Activated CD8-positive, alpha-beta memory T cell treated with anti-CD3 and anti-CD28 coated beads, Interleukin-2, amount 50 U/mL, for 24 hours (primary cell): ENCODE results near the gene BHLHE40.

Experiments used
- DNase-seq: peaks from one replicate; pipeline ENCODE4 v3.0.0-alpha.2; 2020; ENCODE audit errors: extremely low read depth

BHLHE40 gene

DNA sequence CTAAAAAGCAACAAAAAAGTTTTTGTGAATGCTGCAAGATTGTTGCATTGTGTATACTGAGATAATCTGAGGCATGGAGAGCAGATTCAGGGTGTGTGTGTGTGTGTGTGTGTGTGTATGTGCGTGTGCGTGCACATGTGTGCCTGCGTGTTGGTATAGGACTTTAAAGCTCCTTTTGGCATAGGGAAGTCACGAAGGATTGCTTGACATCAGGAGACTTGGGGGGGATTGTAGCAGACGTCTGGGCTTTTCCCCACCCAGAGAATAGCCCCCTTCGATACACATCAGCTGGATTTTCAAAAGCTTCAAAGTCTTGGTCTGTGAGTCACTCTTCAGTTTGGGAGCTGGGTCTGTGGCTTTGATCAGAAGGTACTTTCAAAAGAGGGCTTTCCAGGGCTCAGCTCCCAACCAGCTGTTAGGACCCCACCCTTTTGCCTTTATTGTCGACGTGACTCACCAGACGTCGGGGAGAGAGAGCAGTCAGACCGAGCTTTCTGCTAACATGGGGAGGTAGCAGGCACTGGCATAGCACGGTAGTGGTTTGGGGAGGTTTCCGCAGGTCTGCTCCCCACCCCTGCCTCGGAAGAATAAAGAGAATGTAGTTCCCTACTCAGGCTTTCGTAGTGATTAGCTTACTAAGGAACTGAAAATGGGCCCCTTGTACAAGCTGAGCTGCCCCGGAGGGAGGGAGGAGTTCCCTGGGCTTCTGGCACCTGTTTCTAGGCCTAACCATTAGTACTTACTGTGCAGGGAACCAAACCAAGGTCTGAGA, 4.7 kb downstream of the BHLHE40 start:
- peak; percentile 68 for DNase-seq

DNA sequence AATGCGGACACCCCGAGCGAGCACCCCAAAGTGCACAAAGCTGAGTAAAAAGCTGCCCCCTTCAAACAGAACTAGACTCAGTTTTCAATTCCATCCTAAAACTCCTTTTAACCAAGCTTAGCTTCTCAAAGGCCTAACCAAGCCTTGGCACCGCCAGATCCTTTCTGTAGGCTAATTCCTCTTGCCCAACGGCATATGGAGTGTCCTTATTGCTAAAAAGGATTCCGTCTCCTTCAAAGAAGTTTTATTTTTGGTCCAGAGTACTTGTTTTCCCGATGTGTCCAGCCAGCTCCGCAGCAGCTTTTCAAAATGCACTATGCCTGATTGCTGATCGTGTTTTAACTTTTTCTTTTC, 5.3 kb downstream of the BHLHE40 start:
- no peak for DNase-seq

DNA sequence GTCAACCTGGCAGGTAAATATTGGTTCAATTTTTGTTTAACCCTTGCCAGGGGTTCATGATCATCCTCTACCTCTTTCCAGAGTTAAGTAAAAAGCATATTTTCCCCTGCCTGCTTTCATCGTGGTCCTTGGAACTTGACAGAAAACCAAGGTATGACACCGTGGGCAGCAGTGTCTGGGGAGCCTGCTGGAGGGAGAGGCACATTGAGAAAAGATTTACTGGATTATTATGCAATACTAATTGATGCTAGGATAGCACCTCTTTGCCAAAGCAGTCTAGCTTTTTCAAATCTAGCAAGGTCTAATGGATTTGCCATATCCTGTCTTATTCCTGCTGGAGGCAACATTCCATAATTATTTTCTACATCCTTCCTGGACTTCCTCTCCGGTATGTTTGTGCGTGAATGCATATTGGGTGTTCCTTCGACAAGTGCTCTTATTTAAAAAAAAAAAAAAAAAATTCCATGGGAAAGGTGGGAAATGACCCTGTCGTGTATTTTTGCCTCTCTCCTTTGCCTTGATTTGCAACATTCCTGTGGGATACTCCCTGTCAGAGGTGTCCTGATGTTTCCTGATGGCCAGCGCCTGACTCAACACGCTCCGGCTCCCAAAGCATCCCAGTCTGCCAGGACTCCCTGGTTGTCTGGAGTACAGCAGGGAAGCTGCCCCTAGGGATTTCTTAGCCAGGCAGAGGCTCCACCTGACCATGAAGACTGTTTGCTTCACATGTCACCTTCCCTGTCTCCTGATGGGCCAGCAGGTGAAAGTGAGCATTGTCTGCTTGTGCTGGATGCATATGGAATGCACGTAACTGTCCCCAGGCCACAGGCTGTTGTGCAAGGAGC, 6.3 kb downstream of the BHLHE40 start:
- DNase-seq = no peak

DNA sequence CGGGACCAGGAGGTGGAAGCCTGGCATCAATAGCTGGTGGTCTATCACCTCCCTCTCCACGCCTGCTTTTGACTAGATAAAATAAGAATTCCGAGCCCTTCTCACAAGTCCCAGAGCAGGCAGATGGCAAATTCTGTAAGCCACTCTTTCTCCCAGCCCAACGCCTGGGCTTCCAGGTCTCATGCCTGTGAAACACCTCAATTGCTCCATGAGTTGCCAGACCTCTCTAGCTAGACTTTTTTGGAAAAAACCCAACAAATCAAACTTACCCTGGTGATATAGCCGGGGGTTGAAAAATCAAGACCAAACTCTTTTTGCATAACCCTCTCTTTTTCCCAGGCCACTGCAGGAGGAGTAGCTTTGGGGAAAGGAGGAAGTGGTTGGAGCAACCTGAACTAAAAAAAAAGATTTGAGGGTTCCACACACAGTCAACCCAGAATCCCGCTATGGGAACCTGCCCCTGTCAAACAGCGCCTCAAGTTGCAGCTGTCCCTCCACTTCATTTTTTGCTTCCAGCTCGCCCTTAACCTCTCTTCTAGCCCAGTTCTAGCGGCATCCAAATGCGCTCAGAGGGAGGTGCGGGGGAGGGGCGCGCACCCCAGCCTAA, 7.0 kb downstream of the BHLHE40 start:
- DNase-seq = no peak

DNA sequence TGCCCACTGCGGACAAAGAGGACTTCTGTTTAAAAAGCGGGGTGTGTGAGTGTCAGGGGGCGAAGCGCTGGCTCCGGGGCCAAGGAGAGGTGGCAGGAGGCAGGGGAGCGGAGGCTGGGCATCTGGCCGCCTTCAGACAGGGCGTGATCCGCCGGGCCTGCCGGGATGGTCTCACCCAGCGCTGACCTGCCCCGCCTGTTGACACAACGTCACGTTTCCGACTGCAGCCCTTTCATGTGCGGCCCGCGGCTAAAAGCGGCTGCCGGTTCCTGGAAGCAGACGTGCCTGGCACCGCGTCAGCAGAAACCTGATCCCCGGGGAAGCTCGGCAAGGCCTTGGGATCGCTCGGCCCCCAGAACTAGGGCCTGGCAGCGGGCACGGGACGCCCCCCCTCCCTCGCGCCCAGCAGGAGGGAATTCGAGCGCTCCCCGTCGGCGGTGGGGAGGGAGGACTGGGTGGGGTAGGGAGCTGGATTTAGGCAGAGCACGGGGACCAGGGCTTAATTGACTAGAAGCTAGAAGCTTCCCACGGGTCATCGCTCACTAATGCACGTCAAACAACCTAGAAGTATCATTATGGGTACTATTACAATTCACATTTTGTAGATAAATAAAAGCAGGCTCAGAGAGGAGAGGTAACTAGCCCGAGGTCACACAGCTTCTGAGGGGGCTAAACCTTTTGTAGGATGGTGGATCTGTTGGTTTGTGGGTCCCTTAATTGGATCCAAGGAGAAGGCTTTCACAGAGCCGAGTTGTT, 7.7 kb downstream of the BHLHE40 start:
- no peak for DNase-seq

DNA sequence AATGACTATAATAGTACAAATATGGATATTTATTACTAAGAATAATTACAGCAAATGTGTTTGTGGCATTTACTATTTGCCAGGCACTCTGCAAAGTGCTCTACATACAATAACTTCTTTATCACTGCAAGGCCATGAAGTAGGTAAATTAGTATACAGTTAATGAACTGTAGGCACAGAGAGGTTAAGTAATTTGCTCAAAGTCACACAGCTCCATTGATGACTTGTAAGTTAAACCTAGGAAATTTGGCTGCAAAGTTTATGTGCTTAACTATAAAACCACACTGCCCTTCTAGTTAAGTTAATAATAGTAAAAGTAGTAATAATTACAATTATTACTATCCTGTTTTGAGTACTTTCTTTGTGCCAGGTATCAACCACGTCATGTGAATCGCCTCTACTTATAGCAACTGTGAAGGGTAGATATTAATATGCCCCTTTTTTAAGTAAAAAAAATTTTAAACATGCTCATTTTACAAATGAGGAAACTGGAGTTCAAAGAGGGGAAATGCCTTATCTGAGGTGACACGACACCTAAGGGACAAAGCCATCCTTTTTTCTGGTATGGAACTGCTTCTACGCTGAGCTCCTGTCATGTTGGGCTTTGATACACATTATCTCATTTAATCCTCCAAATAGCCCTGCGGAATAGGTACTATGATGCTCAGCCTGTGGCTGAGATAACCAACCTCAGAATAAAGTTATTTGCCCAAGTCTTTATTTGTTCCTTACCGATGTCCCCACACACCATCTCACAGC, 8.5 kb downstream of the BHLHE40 start:
- no peak for DNase-seq

DNA sequence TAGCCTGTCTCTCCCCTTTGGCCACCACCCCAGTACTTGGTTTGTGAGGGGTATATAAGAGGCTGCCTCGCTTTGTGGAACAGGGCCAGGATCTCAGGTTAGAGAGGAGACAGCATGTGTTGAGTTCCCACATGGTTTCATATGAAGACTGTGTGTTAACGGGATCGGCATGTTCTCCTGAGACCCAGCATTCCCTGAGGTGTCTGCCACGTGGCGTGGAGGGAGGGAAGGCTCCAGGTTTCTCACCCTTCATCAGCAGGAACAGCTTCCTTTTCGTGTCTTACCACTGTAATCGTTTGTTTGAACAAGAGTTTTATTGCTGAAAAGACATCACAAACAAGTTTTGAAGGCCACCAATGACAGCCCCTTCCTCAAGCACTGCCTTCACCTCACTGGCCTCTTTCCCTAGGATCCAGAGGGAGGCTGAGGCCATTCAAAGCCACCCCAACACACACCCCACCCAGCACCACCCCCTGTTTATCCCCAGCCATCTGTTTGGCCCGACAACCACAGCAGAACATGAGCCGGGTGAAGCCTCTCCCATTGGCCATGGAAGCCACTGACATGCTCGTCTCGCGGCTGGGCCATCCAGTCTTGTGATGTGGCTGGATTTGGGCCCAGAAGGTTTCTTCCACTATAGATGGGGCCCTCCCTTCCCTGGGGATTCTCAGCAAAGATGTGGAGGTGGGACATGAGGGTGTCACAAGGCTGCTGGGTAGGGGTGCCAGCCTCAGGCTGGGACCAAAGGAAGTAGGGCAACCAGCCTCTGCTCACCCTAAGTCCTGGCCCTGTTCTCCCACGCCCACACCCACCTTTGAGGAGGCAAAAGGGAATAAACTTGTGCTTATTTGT, 10.0 kb downstream of the BHLHE40 start:
- no peak for DNase-seq

DNA sequence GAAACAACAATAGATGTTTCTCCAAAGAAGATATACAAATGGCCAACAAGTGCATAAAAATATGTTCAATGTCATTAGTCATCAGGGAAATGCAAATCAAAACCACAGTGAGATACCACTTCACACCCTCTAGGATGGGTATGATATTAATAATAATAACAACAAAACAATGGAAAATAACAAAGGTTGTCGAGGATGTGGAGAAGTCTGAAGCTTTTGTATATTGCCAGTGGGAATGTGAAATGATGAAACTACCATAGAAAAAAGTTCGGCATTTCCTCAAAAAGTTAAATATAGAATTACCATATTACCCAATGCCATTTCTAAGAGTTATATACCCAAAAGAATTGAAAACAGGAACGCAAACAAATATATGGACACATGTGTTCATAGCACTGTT, 10.8 kb downstream of the BHLHE40 start:
- DNase-seq = no peak

DNA sequence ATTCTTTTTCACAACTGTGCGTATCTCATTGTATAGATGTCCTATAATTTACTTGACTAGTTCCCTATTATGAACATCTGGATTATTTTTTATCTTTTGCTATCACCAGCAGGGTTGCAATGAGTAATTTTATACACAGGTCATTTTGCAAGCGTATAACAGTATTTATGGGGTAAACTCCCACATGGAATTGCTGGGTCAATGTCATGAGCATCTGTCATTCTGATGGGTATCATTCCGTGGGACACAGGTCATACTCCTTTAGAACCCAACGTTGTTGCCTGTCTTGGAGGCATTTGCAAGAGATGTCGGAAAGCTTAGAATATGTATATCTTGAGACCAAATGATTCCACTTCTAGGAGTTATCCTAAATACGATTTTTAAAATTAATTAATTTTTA, 12.9 kb downstream of the BHLHE40 start:
- no peak for DNase-seq

DNA sequence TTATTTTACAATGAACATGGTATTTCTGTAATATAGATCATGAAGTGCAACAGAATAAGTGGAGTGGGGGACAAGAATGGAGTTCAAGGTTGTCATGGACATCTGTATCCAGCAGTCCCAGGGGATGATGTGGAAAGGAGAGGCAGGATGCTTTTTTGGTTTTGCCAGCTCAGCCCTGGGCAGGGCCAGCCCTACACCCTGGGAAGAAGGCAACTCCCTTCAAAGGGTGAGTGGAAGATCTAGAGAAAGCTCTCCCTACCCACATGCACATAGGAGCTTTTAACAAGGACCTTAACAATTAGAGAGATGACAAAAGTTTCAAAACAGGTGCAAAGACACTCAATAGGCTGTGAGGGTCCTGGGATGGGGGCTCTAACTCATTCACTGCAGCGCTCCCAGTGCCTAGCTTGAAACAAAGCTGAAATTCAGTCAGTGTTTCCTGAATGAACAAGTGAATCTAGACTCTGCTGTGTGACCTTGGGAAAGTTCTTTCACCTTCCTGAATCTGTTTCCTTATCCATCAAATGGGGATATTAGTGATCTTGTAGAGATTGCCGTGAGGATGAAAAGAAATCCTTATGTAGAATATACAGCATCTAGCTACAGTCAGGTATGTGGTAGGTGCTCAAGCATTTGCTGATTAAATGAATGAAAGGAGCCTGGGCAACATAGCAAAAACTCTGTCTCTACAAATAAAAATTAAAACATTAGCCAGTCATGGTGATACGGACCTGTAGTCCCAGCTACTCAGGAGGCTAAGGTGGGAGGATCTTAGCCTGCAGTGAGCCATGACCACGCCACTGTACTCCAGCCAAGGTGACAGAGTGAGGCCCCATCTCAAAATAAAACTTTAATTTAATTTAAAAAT, 14.3 kb downstream of the BHLHE40 start:
- DNase-seq = no peak

DNA sequence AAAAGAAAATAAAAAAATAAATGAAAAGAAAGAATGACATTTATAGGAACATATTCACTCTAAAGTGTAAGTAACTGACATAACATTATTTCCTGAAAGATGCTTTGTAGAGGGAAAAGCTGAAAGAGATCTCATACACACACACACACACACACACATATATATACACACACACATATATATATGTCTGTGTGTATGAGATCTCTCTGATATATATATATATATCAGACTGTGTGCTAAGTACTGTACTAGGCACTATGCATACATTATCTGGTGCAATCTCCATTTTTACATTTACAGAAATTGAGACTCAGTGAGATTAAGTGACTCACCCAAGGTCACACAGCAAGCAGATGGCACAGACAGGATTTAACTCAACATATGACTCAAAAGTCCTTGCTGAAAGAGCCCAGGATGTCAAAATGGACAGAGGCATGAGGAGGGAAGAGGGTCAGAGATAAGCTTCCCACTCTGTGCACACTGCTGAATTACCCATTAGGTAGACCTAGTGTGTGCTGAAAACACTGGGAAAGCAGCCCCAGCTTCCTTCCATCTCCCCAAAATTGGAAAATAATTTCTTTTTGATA, 15.0 kb downstream of the BHLHE40 start:
- no peak for DNase-seq

DNA sequence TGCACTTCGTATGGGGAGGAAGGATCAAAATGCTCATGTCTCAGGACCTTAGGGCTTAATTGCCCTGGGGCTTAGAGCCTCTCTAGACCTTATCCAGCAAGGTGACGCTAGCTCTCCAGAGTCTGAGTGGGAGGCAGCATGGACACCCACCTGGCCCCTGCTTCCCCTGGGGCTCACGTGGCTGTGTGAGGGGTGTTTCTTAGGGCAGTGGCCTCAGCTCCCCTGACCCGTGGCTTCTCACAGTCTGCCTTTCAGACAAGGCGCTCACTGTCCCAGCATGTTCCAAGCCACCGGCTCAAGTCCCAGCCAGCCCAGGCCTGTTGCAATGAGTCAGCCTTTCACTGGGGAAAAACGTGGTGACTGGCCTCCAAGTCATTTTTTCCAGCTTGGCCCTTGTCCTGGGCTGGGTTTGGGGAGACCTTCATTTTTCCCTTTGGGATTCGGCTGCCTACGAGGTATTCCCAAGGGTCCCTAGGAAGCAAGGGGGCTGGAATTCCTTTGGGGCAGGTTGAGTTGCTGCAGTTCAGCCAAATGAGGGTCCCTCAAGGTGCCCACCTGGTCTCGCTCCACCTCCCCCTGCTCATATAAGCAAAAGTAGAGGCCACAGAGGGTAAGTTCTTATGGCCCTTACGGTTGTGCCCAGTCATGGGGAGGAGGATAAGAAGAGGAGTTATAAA, 15.7 kb downstream of the BHLHE40 start:
- no peak for DNase-seq

DNA sequence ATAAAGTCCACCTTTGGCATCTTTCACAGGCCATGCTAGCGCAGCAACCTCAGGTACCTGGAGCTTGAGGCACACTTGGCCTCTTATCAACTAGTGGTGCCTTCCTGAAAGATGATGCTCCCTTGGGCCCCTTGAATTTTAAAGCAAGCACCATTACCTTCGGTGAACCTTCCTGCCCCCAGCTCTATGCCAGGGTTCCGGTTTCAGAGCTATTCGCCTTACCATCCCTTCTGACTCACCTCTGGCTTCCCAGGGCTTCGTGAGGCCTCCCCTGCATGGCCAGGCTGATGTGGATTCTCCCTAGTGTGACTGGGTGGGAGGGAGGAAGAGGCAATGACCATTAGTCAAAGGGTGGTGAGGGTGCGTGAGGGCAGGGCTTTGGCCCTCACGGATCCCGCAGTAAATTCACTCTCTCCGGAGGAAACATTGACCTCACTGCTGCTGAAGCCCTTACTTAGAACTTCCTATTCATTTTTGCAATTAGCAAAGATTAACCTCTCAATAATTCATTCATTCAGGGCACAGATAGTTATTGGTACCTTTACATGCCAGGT, 16.3 kb downstream of the BHLHE40 start:
- DNase-seq = no peak

DNA sequence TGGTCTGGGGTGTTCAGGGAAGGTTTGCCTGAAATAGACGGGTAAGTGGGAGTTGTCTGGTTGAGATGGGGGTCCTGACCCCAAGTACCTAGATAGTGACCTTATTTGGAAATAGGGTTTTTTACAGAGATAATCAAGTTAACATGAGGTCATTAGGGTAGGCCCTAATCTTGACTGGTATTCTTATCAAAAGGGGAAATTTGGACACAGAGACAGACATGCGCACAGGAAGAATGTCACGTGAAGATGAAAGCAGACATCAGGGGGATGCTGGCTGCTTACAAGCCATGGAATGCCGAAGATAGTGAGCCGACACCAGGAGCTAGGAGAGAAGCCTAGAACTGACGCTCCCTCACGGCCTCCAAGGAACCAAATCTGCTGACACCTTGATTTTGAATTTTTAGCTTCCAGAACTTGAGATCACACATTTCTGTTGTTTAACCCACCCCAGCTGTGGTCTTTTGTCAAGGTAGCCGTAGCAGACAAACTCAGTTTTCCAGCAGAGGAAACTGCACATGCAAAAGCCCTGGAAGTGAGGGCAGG, 17.1 kb downstream of the BHLHE40 start:
- no peak for DNase-seq

DNA sequence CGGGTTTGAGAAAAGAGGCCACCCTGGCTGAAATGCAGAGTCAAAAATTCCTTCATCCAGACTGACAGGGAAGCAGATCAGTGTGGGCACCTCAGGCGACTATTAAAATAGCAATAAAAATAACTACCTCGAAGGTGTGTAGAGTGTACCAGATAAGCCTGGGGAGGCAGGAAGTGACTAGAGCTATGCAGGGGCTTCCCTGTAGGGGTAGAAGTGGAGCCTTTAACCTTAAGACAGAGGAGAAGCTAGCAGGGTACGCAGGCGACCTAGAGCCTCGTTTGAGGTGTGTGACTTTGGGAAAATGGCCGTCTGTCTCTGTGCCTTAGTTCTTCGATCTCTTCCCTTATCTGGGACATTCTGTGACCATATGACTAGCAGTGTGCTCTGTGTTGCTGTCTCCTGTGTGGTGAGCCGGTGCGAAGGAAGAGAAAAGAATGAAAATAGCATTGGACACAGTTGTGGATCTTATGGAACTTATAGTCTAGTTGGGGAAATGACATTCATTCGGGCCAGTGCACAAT, 17.6 kb downstream of the BHLHE40 start:
- DNase-seq = no peak

DNA sequence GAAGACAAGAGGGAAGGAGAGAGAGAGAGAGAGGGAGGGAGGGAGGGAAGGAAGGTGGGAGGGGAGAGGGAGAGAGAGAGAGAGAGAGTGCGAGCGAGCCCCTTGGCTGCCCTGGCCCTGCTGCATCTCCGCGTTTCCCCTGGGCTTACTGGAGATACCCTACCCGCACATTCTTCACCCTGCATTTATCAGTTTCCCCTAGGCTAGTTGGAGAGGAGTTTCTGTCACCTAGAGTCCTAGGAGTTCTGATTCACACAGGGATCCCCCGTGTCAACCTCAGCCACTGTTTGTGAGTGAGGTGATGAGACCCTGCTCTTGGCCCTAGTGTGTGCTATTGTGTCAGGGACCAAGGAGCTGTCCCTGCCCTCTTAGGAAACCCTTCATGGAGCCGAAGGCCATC, 18.7 kb downstream of the BHLHE40 start:
- DNase-seq = no peak

DNA sequence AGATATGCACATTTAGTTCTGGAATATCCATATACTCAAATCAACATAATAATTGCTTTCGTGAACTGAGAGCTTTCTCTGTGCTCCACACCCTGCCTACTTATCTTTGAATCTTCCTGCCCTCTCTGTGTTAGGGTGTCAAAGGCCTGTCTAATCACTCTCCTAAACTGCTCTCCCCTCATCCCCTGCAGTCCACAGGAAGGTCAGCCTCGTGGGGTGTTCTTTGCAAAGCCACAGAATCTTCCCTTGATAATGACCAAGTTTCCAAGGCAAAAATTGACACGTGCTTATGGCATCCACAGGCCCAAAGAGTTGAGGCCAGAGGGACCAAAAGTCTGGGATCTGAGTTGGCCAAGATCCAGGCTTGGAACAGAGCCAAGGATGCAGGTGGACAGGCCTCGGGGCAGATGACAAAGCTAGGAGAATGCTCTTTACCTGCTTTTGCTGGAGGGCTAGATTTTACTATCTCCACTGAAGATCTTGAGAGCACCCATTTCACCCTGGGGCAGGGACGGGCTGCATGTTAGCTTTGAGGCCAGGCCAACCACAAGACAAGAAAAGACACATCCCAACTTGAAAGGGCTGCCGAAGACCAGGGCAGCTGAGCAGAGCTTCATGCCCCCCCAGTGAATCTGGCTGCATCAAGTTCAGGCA, 20.4 kb downstream of the BHLHE40 start:
- no peak for DNase-seq
